Prostate gland (tissue), 2 donors: Measurements from ENCODE around the gene PDE6B.

Experiments
- POLR2A ChIP-seq: fragments of 450-650 bp; IDR thresholded peaks from one replicate; pipeline ENCODE4 v1.6.1; 2016; ENCODE audit warnings: antibody characterized with exemption, mild to moderate bottlenecking
- TF ChIP-seq, protein P1 (sequence below), 4 experiments: fragments of 200-600 bp in 2 of 4; fragments of 450-650 bp in 2 of 4; sonication (generic) in 2 of 4; IDR thresholded peaks; 1 replicate in 3 of 4; 2 replicates in 1 of 4; pipeline ENCODE4 v1.5.1; 2016 to 2019; ENCODE audit warnings: antibody characterized with exemption in 4 of 4, mild to moderate bottlenecking in 2 of 4, moderate library complexity in 2 of 4

DNA sequence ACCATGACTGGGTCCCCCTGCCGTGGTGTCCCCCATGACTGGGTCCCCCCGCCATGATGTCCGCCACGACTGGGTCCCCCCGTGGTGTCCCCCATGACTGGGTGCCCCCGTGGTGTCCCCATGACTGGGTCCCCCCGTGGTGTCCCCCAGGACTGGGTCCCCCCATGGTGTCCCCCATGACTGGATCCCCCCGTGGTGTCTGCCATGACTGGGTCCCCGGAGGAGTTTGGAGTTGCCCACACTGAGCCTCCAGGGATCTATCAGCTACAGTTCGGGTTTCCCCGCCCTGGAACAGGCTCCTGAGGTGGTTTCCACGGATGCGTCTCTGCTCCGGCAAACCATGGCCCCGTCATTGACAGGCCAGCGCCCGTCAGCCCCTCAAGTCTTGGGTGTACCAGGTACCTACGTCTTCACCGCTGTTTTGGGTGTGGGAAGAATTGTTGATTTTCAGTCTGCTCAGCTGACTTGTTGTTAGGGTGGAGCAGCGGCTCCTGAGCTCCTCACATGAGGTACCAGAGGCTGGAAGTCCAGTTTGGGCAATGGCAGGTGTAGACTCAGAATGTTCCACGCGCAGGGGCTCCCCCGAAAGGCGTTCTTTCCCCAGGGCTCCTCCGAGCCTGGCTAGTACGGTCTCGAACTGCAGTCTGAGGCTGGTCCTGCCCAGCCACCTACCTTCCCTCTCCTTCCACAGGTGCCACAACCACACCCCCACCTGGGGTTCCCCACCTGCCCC is 8.3 kb upstream of the PDE6B start:
- no peak for TF ChIP-seq POLR2A
- TF ChIP-seq, protein P1, sequence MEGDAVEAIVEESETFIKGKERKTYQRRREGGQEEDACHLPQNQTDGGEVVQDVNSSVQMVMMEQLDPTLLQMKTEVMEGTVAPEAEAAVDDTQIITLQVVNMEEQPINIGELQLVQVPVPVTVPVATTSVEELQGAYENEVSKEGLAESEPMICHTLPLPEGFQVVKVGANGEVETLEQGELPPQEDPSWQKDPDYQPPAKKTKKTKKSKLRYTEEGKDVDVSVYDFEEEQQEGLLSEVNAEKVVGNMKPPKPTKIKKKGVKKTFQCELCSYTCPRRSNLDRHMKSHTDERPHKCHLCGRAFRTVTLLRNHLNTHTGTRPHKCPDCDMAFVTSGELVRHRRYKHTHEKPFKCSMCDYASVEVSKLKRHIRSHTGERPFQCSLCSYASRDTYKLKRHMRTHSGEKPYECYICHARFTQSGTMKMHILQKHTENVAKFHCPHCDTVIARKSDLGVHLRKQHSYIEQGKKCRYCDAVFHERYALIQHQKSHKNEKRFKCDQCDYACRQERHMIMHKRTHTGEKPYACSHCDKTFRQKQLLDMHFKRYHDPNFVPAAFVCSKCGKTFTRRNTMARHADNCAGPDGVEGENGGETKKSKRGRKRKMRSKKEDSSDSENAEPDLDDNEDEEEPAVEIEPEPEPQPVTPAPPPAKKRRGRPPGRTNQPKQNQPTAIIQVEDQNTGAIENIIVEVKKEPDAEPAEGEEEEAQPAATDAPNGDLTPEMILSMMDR (IDR thresholded peaks at IDR 0.05), result no peak
